ENCODE results near the gene PGPEP1.

DNA sequence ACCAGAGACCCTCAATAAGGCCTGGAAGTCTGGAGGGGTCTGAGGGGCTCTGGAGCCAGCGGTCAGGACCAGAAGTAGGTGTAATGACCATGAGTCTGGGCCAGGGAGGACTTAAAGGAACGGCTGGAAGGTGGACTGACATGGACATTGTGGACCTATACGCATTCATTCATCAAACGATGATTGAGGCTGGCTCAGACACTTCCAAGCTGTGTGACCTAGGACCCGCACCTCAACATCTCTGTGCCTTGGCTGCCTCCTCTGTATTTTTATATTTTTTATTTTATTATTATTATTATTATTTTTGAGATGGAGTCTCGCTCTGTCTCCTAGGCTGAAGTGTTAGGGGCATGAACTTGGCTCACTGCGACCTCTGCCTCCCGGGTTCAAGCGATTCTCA, 66.4 kb downstream of the PGPEP1 start:
- TF ChIP-seq POLR2A (IDR thresholded peaks at IDR 0.05; ENCODE audit: low read depth) (no peak), POLR2AphosphoS5 (IDR thresholded peaks at IDR 0.05) (no peak)

All from esophagus muscularis mucosa (tissue), 2 donors.